Subcutaneous adipose tissue (tissue), 4 donors: ENCODE data around the gene POGLUT3. TPM values are rescaled to one million over a fixed set of nuclear protein-coding genes. Genes with fewer than 3 reads are reported as not detected.

Source experiments
- CTCF ChIP-seq: fragments of 450-650 bp; IDR thresholded peaks from one replicate; pipeline ENCODE4 v1.5.1; 2016; ENCODE audit warnings: low read depth, mild to moderate bottlenecking, control low read depth, antibody characterized with exemption, moderate library complexity
- total RNA-seq, 4 donors: library from RNA; depleted of rRNA; stranded (reverse); fragments of >200 nt; gene quantifications; one replicate each; pipeline ENCODE4 v1.1.0, GENCODE V29; 2016

Gene POGLUT3
- total RNA-seq, 4 donors from 2014 or later, result 17.8 to 29.3 (median 24.0) TPM

- no peak for TF ChIP-seq CTCF
These were observed 11.4 kb downstream of the POGLUT3 start for GRCh38 chr11:108486828-108487227.

- TF ChIP-seq CTCF, result no peak
These were observed 11.9 kb downstream of the POGLUT3 start for GRCh38 chr11:108486331-108486730.

GRCh38 chr11:108483163-108483562 is 15.0 kb downstream of the POGLUT3 start:
- TF ChIP-seq CTCF, result no peak

GRCh38 chr11:108474664-108475463 is 23.3 kb downstream of the POGLUT3 start:
- TF ChIP-seq CTCF, result no peak

- TF ChIP-seq CTCF, result no peak
These were observed 25.5 kb downstream of the POGLUT3 start for GRCh38 chr11:108472681-108473080.

GRCh38 chr11:108468478-108468864 is 29.7 kb downstream of the POGLUT3 start:
- no peak for TF ChIP-seq CTCF

GRCh38 chr11:108467091-108467823 is 30.9 kb downstream of the POGLUT3 start, which contains the start of gene C11orf65:
TSS of gene C11orf65 (minus strand) at chr11:108467529. CDS start at chr11:108461559, 5,970 bp downstream.
- no peak for TF ChIP-seq CTCF
